ENCODE measurements around the gene DAGLB.

GRCh38 chr7:6461946-6462550 lies 14.3 kb upstream of the DAGLB start:
- TF ChIP-seq CTCF (IDR thresholded peaks at IDR 0.05) (no peak), POLR2A (IDR thresholded peaks at IDR 0.05) (no peak)
